HG03439 (cell line): ENCODE results near the gene GPC5.
"Not testable (repeated sequence)": the region's sequence is repeated elsewhere in the genome, so short reads cannot be mapped to it uniquely, and the experiment has no call there.

ENCODE experiments used
- ATAC-seq: cut with Tn5 transposase; IDR thresholded peaks from one replicate; pipeline ENCODE4 v1.9.1; 2021; ENCODE audit warnings: mild to moderate bottlenecking, moderate library complexity; ENCODE audit not compliant: unreplicated experiment

GPC5 gene

GRCh38 chr13:92510416-92510815 lies 1112.0 kb downstream of the GPC5 start:
- ATAC-seq = no peak

- no peak for ATAC-seq
Observed at GRCh38 chr13:92512852-92513251, 1114.4 kb downstream of the GPC5 start.

- no peak for ATAC-seq
Observed at GRCh38 chr13:92513672-92514071, 1115.3 kb downstream of the GPC5 start.

- ATAC-seq = no peak
Observed at GRCh38 chr13:92514420-92515125, 1116.2 kb downstream of the GPC5 start.

- not testable (repeated sequence) for ATAC-seq
Observed at GRCh38 chr13:92516878-92517277, 1118.5 kb downstream of the GPC5 start.

- not testable (repeated sequence) for ATAC-seq
Observed at GRCh38 chr13:92518622-92519021, 1120.2 kb downstream of the GPC5 start.

- ATAC-seq = no peak
Observed at GRCh38 chr13:92530364-92530763, 1131.9 kb downstream of the GPC5 start.

GRCh38 chr13:92535222-92536006 lies 1137.0 kb downstream of the GPC5 start:
- no peak for ATAC-seq

GRCh38 chr13:92537471-92537870 lies 1139.0 kb downstream of the GPC5 start:
- ATAC-seq = no peak

- ATAC-seq = no peak
Observed at GRCh38 chr13:92538164-92538563, 1139.7 kb downstream of the GPC5 start.

GRCh38 chr13:92539148-92539547 lies 1140.7 kb downstream of the GPC5 start:
- not testable (repeated sequence) for ATAC-seq

GRCh38 chr13:92547266-92547665 lies 1148.8 kb downstream of the GPC5 start:
- no peak for ATAC-seq

- no peak for ATAC-seq
Observed at GRCh38 chr13:92549276-92549675, 1150.9 kb downstream of the GPC5 start.

GRCh38 chr13:92553470-92554114 lies 1155.2 kb downstream of the GPC5 start:
- no peak for ATAC-seq

- no peak for ATAC-seq
Observed at GRCh38 chr13:92560883-92561282, 1162.5 kb downstream of the GPC5 start.

- ATAC-seq = no peak
Observed at GRCh38 chr13:92564942-92565341, 1166.5 kb downstream of the GPC5 start.

- ATAC-seq = no peak
Observed at GRCh38 chr13:92566767-92567166, 1168.3 kb downstream of the GPC5 start.

GRCh38 chr13:92572190-92572589 lies 1173.8 kb downstream of the GPC5 start:
- ATAC-seq = no peak

- ATAC-seq = no peak
Observed at GRCh38 chr13:92573467-92574057, 1175.1 kb downstream of the GPC5 start.

GRCh38 chr13:92574499-92574898 lies 1176.1 kb downstream of the GPC5 start:
- ATAC-seq = no peak

GRCh38 chr13:92575777-92576176 lies 1177.4 kb downstream of the GPC5 start:
- ATAC-seq = no peak
